Right atrium auricular region (tissue), 2 donors: Measurements from ENCODE around the gene NT5C1A. TPM values are rescaled to one million over a fixed set of nuclear protein-coding genes. Genes with fewer than 3 reads are reported as not detected.
A peak's percentile ranks its signal among the peaks of the same experiment; 100 is the strongest.

Experiments
- DNase-seq: peaks from one replicate; pipeline ENCODE4 v3.0.0-alpha.2; 2019; ENCODE audit warnings: low spot score
- H3K27ac ChIP-seq, 2 donors: fragments of 200-600 bp; sonication (generic); 1 replicate in 1 of 2; 2 replicates in 1 of 2; pipeline ENCODE4 v1.5.1; 2016 to 2019
- H3K27me3 ChIP-seq, 2 donors: fragments of 200-600 bp; sonication (generic); one replicate each; pipeline versions ENCODE4 v1.5.1 to v1.6.0; 2017 to 2019
- H3K36me3 ChIP-seq: fragments of 200-600 bp; sonication (generic); one replicate; pipeline ENCODE4 v1.5.1; 2016
- H3K4me1 ChIP-seq, 2 donors: fragments of 200-600 bp; sonication (generic); one replicate each; pipeline versions ENCODE4 v1.5.1 to v1.6.0; 2017 to 2019
- H3K4me3 ChIP-seq, 2 donors: fragments of 200-600 bp; sonication (generic); 1 replicate in 1 of 2; 2 replicates in 1 of 2; pipeline ENCODE4 v1.5.1; 2017 to 2019; ENCODE audit warnings: mild to moderate bottlenecking in 1 of 2, moderate library complexity in 1 of 2
- H3K9me3 ChIP-seq, 2 donors: fragments of 200-600 bp; sonication (generic); one replicate each; pipeline ENCODE4 v1.5.1; 2019
- CTCF ChIP-seq, 2 donors: fragments of 200-600 bp; sonication (generic); IDR thresholded peaks; one replicate each; pipeline ENCODE4 v1.5.1; 2019; ENCODE audit warnings: antibody characterized with exemption in 2 of 2
- total RNA-seq, 2 donors: library from RNA; depleted of rRNA; stranded (reverse); fragments of >200 nt; gene quantifications; one replicate each; pipeline ENCODE4 v1.1.0, GENCODE V29; 2016

The NT5C1A gene
- total RNA-seq, 2 donors from 2014 or later = 4.6 to 24.6 TPM

- H3K4me3 ChIP-seq = no peak overlapping the region
Measured at GRCh38 chr1:39648496-39648895, 23.4 kb downstream of the NT5C1A start.

GRCh38 chr1:39647247-39647646 is 24.7 kb downstream of the NT5C1A start:
- Histone ChIP-seq H3K27me3 (no peaks in the 10 kb centered on the region), H3K4me1 (peaks cover 0 to 46% of the 10 kb centered on the region in 2 donors), H3K9me3 (no peaks in the 10 kb centered on the region), H3K27ac (peak overlapping the region; percentile 65 to 81), H3K36me3 (no peaks in the 10 kb centered on the region), H3K4me3 (no peak overlapping the region)
- DNase-seq = no peak
- no peak for TF ChIP-seq CTCF (IDR thresholded peaks at IDR 0.05)

More at GRCh38 chr1:39648496-39648895, 23.4 kb downstream of the NT5C1A start:
- Histone ChIP-seq H3K27me3 (no peaks in the 10 kb centered on the region), H3K4me1 (peaks cover 0 to 49% of the 10 kb centered on the region in 2 donors), H3K9me3 (no peaks in the 10 kb centered on the region), H3K36me3 (no peaks in the 10 kb centered on the region), H3K27ac (peak overlapping the region in 1 of 2 donors; percentile 81)
- DNase-seq = no peak
- no peak for TF ChIP-seq CTCF (IDR thresholded peaks at IDR 0.05)

GRCh38 chr1:39646232-39647081 is 25.4 kb downstream of the NT5C1A start:
- Histone ChIP-seq H3K27me3 (no peaks in the 10 kb centered on the region), H3K4me3 (no peak overlapping the region), H3K36me3 (no peaks in the 10 kb centered on the region), H3K4me1 (peaks cover 0 to 45% of the 10 kb centered on the region in 2 donors), H3K27ac (peak overlapping the region; percentile 65 to 81), H3K9me3 (no peaks in the 10 kb centered on the region)
- peak; percentile 77 for DNase-seq
- no peak for TF ChIP-seq CTCF (IDR thresholded peaks at IDR 0.05)

- Histone ChIP-seq H3K27ac (peak overlapping the region; percentile 29 to 81), H3K36me3 (no peaks in the 10 kb centered on the region), H3K9me3 (no peaks in the 10 kb centered on the region), H3K4me1 (peaks cover 0 to 46% of the 10 kb centered on the region in 2 donors), H3K4me3 (no peak overlapping the region), H3K27me3 (no peaks in the 10 kb centered on the region)
- TF ChIP-seq CTCF (IDR thresholded peaks at IDR 0.05) = no peak
- no peak for DNase-seq
Measured at GRCh38 chr1:39645411-39646043, 26.4 kb downstream of the NT5C1A start.

- no peaks in the 10 kb centered on the region for H3K36me3 ChIP-seq
- no peaks in the 10 kb centered on the region for H3K9me3 ChIP-seq
- TF ChIP-seq CTCF (IDR thresholded peaks at IDR 0.05) = no peak
- peaks cover 0 to 43% of the 10 kb centered on the region in 2 donors for H3K4me1 ChIP-seq
- H3K27me3 ChIP-seq = no peaks in the 10 kb centered on the region
- no peak overlapping the region for H3K4me3 ChIP-seq
- peak overlapping the region in 1 of 2 donors; percentile 71 for H3K27ac ChIP-seq
- DNase-seq = no peak
Measured at GRCh38 chr1:39643705-39644104, 28.2 kb downstream of the NT5C1A start.
